IPS-18a (cell line): ENCODE data around the gene RANBP17.
"Not testable (repeated sequence)": the region's sequence is repeated elsewhere in the genome, so short reads cannot be mapped to it uniquely, and the experiment has no call there.

Experiments used
- H3K27ac ChIP-seq: one replicate; pipeline ENCODE4 v1.5.1; 2013; ENCODE audit warnings: low read length
- H3K27me3 ChIP-seq: one replicate; pipeline ENCODE4 v1.6.1; 2013; ENCODE audit warnings: mild to moderate bottlenecking, low read length; ENCODE audit not compliant: control insufficient read depth, insufficient read depth
- H3K36me3 ChIP-seq: one replicate; pipeline ENCODE4 v1.6.1; 2013; ENCODE audit warnings: low read depth, low read length; ENCODE audit not compliant: control insufficient read depth
- H3K4me1 ChIP-seq: one replicate; pipeline ENCODE4 v1.6.1; 2013; ENCODE audit warnings: low read depth, low read length; ENCODE audit not compliant: control insufficient read depth
- H3K4me3 ChIP-seq: one replicate; pipeline ENCODE4 v1.5.1; 2013; ENCODE audit warnings: low read length
- H3K9ac ChIP-seq: one replicate; pipeline ENCODE4 v1.6.1; 2013; ENCODE audit warnings: mild to moderate bottlenecking, low read length, moderate library complexity
- H3K9me3 ChIP-seq: one replicate; pipeline ENCODE4 v1.6.1; 2013; ENCODE audit warnings: low read depth, low read length; ENCODE audit not compliant: control insufficient read depth

Gene RANBP17

GRCh38 chr5:170870390-170870789, 8.6 kb downstream of the RANBP17 start:
- not testable (repeated sequence) for H3K4me3 ChIP-seq, H3K9me3 ChIP-seq, H3K27ac ChIP-seq, H3K27me3 ChIP-seq, H3K4me1 ChIP-seq, H3K9ac ChIP-seq, H3K36me3 ChIP-seq

DNA sequence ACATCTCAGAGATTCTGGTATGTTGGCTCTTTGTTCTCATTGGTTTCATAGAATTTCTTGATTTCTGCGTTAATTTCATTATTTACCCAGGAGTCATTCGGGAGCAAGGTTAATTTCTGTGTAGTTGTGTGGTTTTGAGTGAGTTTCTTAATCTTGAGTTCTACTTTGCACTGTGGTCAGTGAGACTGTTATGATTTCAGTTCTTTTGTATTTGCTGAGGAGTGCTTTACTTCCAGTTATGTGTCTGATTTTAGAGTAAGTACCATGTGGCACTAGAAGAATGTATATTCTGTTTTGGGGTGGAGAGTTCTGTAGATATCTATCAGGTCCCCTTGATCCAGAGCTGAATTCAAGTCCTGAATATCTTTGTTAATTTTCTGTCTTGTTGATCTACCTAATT, 12.2 kb downstream of the RANBP17 start:
- Histone ChIP-seq H3K36me3 (peaks cover 4% of the 10 kb centered on the region), H3K9me3 (peaks cover 2% of the 10 kb centered on the region), H3K27ac (no peak overlapping the region), H3K4me1 (no peaks in the 10 kb centered on the region), H3K27me3 (no peaks in the 10 kb centered on the region), H3K4me3 (no peak overlapping the region), H3K9ac (no peak overlapping the region)

GRCh38 chr5:170875811-170876210, 14.0 kb downstream of the RANBP17 start:
- no peak overlapping the region for H3K4me3 ChIP-seq
- H3K27me3 ChIP-seq, result no peaks in the 10 kb centered on the region
- peaks cover 2% of the 10 kb centered on the region for H3K9me3 ChIP-seq
- no peak overlapping the region for H3K9ac ChIP-seq
- H3K4me1 ChIP-seq, result no peaks in the 10 kb centered on the region
- H3K27ac ChIP-seq, result no peak overlapping the region
- H3K36me3 ChIP-seq, result peaks cover 9% of the 10 kb centered on the region

DNA sequence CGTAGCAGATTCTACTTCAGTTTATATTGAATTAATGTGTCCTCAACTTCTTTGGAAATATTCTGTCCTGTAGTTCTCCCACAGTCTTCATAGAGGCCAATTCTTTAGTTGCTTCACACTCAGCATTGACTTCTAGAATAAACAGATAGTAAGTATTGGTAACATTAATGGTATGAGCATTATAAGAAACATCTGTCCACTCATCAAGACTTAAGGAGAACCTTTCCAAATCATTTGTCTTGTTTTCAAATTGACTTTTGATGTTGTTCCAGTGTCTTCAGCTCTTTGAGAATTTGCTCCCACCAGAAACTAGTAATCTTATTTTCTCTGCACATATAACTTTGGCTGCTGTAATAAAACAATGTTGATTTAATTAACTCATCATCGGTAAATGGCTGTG, 18.3 kb downstream of the RANBP17 start:
- Histone ChIP-seq H3K9me3 (no peaks in the 10 kb centered on the region), H3K4me3 (no peak overlapping the region), H3K4me1 (no peaks in the 10 kb centered on the region), H3K36me3 (peaks cover 13% of the 10 kb centered on the region), H3K27me3 (no peaks in the 10 kb centered on the region), H3K27ac (no peak overlapping the region), H3K9ac (no peak overlapping the region)

GRCh38 chr5:170882345-170882744, 20.5 kb downstream of the RANBP17 start:
- no peak overlapping the region for H3K9ac ChIP-seq
- H3K27ac ChIP-seq, result no peak overlapping the region
- H3K36me3 ChIP-seq, result peaks cover 13% of the 10 kb centered on the region
- no peaks in the 10 kb centered on the region for H3K4me1 ChIP-seq
- H3K4me3 ChIP-seq, result no peak overlapping the region
- no peaks in the 10 kb centered on the region for H3K9me3 ChIP-seq
- H3K27me3 ChIP-seq, result no peaks in the 10 kb centered on the region

DNA sequence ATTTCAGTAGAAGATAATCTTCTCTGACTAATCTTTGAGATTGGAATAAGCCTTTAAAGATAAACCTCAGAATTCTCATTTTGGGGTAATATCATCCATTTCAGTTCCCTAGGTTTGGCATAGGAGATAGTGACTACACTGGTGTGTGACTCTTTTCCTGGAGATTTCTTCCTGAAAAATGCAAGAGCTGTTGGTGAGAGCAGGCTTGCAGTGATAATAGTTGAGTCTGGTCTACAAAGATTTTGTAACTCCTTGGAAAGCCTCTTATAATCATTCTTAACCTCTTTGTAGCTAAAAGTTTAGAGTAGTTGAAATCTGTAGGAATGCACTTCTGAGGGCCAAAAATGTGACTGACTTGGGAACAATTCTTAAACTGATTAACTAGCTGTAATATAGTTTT, 23.4 kb downstream of the RANBP17 start:
- Histone ChIP-seq H3K27me3 (no peaks in the 10 kb centered on the region), H3K4me1 (no peaks in the 10 kb centered on the region), H3K9me3 (no peaks in the 10 kb centered on the region), H3K9ac (no peak overlapping the region), H3K36me3 (peaks cover 4% of the 10 kb centered on the region), H3K27ac (no peak overlapping the region), H3K4me3 (no peak overlapping the region)

- Histone ChIP-seq H3K4me3 (no peak overlapping the region), H3K4me1 (no peaks in the 10 kb centered on the region), H3K9me3 (no peaks in the 10 kb centered on the region), H3K27me3 (no peaks in the 10 kb centered on the region), H3K27ac (no peak overlapping the region), H3K9ac (no peak overlapping the region), H3K36me3 (peaks cover 4% of the 10 kb centered on the region)
These were observed 24.0 kb downstream of the RANBP17 start for GRCh38 chr5:170885809-170886208.

GRCh38 chr5:170886210-170886894, 24.5 kb downstream of the RANBP17 start:
- Histone ChIP-seq H3K27me3 (no peaks in the 10 kb centered on the region), H3K4me3 (no peak overlapping the region), H3K9ac (no peak overlapping the region), H3K9me3 (no peaks in the 10 kb centered on the region), H3K4me1 (no peaks in the 10 kb centered on the region), H3K36me3 (peaks cover 4% of the 10 kb centered on the region), H3K27ac (no peak overlapping the region)

- Histone ChIP-seq H3K9me3 (no peaks in the 10 kb centered on the region), H3K9ac (no peak overlapping the region), H3K4me1 (no peaks in the 10 kb centered on the region), H3K27me3 (no peaks in the 10 kb centered on the region), H3K27ac (no peak overlapping the region), H3K36me3 (peaks cover 4% of the 10 kb centered on the region), H3K4me3 (no peak overlapping the region)
These were observed 30.4 kb downstream of the RANBP17 start for GRCh38 chr5:170892196-170892595.

DNA sequence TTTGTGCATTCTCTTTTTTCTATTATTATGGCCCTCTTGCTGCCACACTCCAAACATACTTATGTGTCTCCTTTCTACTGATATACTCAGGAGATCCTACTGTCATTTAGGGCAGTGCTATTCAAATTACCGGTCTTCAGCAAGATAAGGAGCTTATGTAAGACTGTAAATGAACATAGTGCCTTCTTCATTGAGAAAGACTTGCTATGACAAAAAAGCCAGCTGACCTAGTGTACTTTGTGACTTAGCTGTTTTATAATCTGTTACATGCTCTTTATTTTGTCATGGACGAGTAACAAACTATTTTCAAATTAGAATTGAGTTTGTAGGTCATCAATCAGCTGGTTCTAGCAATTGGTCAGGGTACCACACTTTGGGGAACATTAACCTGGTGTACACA, 32.8 kb downstream of the RANBP17 start:
- no peak overlapping the region for H3K4me3 ChIP-seq
- no peak overlapping the region for H3K27ac ChIP-seq
- H3K9me3 ChIP-seq, result no peaks in the 10 kb centered on the region

GRCh38 chr5:170896779-170897178, 35.0 kb downstream of the RANBP17 start:
- Histone ChIP-seq H3K27ac (no peak overlapping the region), H3K4me1 (no peaks in the 10 kb centered on the region), H3K27me3 (no peaks in the 10 kb centered on the region), H3K9ac (no peak overlapping the region), H3K9me3 (no peaks in the 10 kb centered on the region), H3K36me3 (peaks cover 4% of the 10 kb centered on the region), H3K4me3 (no peak overlapping the region)

More for the DNA sequence above, 32.8 kb downstream of the RANBP17 start:
- H3K4me1 ChIP-seq, result no peaks in the 10 kb centered on the region
- no peak overlapping the region for H3K9ac ChIP-seq
- H3K27me3 ChIP-seq, result no peaks in the 10 kb centered on the region
- H3K36me3 ChIP-seq, result peaks cover 4% of the 10 kb centered on the region

DNA sequence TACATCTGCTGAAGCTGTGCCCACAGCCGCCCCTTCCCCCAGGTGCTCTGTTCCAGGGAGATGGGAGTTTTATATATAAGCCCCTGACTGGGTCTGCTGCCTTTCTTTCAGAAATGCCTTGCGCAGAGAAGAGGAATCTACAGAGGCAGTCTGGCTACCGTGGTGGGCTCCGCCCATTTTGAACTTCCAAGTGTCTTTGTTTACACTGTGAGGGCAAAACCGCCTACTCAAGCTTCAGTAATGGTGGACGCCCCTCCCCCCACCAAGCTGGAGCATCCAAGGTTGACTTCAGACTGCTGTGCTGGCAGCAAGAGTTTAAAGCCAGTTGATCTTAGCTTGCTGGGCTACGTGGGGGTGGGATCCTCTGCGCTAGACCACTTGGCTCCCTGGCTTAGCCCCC, 41.3 kb downstream of the RANBP17 start:
- H3K4me3 ChIP-seq, result no peak overlapping the region
- H3K27ac ChIP-seq, result no peak overlapping the region
- H3K36me3 ChIP-seq, result no peaks in the 10 kb centered on the region
- H3K9me3 ChIP-seq, result no peaks in the 10 kb centered on the region
- no peaks in the 10 kb centered on the region for H3K27me3 ChIP-seq
- H3K9ac ChIP-seq, result no peak overlapping the region
- H3K4me1 ChIP-seq, result peaks cover 3% of the 10 kb centered on the region
